HG03060 (cell line): ENCODE measurements around the gene MAGEA9.
"Not testable (repeated sequence)": the region's sequence is repeated elsewhere in the genome, so short reads cannot be mapped to it uniquely, and the experiment has no call there.

Source experiments
- ATAC-seq: cut with Tn5 transposase; IDR thresholded peaks from one replicate; pipeline ENCODE4 v1.9.1; 2021; ENCODE audit warnings: low read depth, moderate number of reproducible peaks; ENCODE audit not compliant: unreplicated experiment

Gene MAGEA9

GRCh38 chrX:149804102-149804501 lies 22.4 kb downstream of the MAGEA9 start:
- ATAC-seq, result no peak

DNA sequence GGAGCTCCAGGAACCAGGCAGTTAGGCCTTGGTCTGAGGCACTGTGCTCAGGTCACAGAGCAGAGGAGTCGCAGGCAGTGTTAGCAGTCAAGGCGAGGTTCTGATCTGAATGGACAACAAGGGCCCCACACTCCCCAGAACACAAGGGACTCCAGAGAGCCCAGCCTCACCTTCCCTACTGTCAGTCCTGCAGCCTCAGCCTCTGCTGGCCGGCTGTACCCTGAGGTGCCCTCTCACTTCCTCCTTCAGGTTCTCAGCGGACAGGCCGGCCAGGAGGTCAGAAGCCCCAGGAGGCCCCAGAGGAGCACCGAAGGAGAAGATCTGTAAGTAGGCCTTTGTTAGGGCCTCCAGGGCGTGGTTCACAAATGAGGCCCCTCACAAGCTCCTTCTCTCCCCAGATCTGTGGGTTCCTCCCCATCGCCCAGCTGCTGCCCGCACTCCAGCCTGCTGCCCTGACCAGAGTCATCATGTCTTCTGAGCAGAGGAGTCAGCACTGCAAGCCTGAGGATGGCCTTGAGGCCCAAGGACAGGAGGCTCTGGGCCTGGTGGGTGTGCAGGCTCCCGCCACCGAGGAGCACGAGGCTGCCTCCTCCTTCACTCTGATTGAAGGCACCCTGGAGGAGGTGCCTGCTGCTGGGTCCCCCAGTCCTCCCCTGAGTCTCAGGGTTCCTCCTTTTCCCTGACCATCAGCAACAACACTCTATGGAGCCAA lies 26.2 kb downstream of the MAGEA9 start:
- ATAC-seq, result no peak

GRCh38 chrX:149818652-149819051 lies 36.9 kb downstream of the MAGEA9 start:
- no peak for ATAC-seq

GRCh38 chrX:149819371-149819770 lies 37.6 kb downstream of the MAGEA9 start:
- ATAC-seq, result no peak

DNA sequence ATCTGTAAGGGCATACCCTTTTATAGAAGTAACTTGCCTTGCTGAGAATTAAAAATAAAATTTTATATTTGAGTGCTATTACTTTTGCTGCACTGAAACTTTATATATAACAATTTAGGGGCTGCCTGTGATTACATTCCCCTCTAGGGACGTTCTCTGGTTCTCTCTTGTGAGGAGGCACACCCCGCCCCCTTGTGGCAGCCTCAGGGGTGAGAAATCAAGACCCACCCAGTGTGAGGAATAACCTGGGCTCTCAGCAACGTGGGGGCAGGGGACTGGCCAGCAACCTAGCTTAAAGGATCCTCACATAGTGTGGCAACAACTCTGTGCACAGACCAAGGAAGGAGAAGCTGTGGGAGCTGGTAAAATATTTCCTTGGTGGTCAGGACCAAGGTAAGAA lies 43.7 kb downstream of the MAGEA9 start:
- ATAC-seq, result no peak

- no peak for ATAC-seq
These were observed 45.5 kb downstream of the MAGEA9 start for GRCh38 chrX:149827254-149827653.

GRCh38 chrX:149829751-149830191 lies 48.0 kb downstream of the MAGEA9 start:
- no peak for ATAC-seq

- ATAC-seq, result no peak
These were observed 48.6 kb downstream of the MAGEA9 start for GRCh38 chrX:149830192-149830873.

GRCh38 chrX:149831473-149831872 lies 49.7 kb downstream of the MAGEA9 start:
- no peak for ATAC-seq

DNA sequence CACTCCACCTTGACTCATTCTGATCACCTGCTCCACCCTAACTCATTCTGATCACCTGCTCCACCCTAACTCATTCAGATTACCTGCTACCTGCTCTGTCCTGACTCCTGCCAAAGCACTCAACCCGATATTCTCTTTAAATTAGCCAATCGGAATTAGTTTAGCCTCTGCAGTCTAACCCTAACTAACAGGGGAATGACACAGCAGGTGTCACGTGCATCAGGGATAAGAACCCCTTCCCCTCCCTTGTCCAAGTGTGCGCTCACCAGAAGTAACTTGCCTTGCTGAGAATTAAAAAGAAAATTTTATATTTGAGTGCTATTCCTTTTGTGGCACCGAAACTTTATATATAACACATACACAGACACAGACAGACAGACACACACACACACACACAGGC lies 55.0 kb downstream of the MAGEA9 start:
- not testable (repeated sequence) for ATAC-seq

DNA sequence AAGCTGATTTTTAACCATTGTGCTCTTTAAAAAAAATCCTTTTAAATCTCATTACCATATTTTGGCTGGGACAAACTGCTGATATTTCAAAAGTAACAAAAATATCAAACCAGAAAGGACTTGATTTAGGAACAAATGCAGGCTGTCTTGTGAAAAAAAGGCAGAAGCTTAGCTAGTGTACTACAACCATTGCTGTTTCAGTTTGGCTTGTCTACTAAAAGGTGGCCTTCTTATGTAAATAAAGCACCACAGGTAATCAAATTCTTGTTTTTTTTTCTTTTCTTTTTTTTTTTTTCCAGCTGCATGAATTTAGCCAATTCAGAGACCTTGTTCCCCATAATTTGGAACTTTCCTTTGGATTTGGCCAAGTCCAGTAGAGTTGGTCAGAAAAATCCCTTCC lies 55.4 kb downstream of the MAGEA9 start:
- no peak for ATAC-seq
